Camera-type eye (tissue), 1 donor: ENCODE results near the gene ARMCX4. TPM values are rescaled to one million over a fixed set of nuclear protein-coding genes. Genes with fewer than 3 reads are reported as not detected.

Source experiments
- total RNA-seq: library from RNA; depleted of rRNA; stranded (reverse); fragments of >200 nt; gene quantifications from one replicate; pipeline ENCODE4 v1.2.3, GENCODE V29; 2014

The ARMCX4 gene
- total RNA-seq = 23.3 TPM

GRCh38 chrX:101485212-101485949 is at the start of gene ARMCX4:
ARMCX4 (plus strand) TSS chrX:101485456; CDS start chrX:101488590, 3,134 bp downstream.

Other genes starting within 250 kb of the ARMCX4 start
- gene TAF7L, start 194.1 kb upstream of the ARMCX4 start, total RNA-seq = not detected
- 8.2 TPM for gene TIMM8A, start 136.7 kb upstream of the ARMCX4 start, total RNA-seq
- gene BTK, start 99.3 kb upstream of the ARMCX4 start, total RNA-seq = 3.1 TPM
- 934 TPM for gene RPL36A, start 94.4 kb upstream of the ARMCX4 start, total RNA-seq
- 18.7 TPM for gene GLA, start 77.5 kb upstream of the ARMCX4 start, total RNA-seq
- 86.1 TPM for gene HNRNPH2, start 77.2 kb upstream of the ARMCX4 start, total RNA-seq
- 73.6 TPM for gene ARMCX1, start 65.1 kb downstream of the ARMCX4 start, total RNA-seq
- 38.4 TPM for gene ARMCX6, start 132.5 kb downstream of the ARMCX4 start, total RNA-seq
- 103 TPM for gene ARMCX3, start 137.7 kb downstream of the ARMCX4 start, total RNA-seq
- 87.9 TPM for gene ARMCX2, start 174.4 kb downstream of the ARMCX4 start, total RNA-seq